Right renal cortex interstitium (tissue), 3 donors: ENCODE measurements around the gene RILP. TPM values are rescaled to one million over a fixed set of nuclear protein-coding genes. Genes with fewer than 3 reads are reported as not detected.

Source experiments
- DNase-seq, 3 donors: peaks; one replicate each; pipeline ENCODE4 v3.0.0-alpha.2; 2013; ENCODE audit warnings: low read depth in 3 of 3, low spot score in 2 of 3
- polyA plus RNA-seq, 3 donors: library from polyadenylated mRNA; unstranded; fragments of 120-200 nt; gene quantifications; one replicate each; pipeline ENCODE4 v1.2.1, GENCODE V29; 2013; ENCODE audit not compliant: insufficient read length in 3 of 3

Gene RILP
- polyA plus RNA-seq, 3 donors, result 3.0 to 4.0 (median 3.9) TPM

DNA sequence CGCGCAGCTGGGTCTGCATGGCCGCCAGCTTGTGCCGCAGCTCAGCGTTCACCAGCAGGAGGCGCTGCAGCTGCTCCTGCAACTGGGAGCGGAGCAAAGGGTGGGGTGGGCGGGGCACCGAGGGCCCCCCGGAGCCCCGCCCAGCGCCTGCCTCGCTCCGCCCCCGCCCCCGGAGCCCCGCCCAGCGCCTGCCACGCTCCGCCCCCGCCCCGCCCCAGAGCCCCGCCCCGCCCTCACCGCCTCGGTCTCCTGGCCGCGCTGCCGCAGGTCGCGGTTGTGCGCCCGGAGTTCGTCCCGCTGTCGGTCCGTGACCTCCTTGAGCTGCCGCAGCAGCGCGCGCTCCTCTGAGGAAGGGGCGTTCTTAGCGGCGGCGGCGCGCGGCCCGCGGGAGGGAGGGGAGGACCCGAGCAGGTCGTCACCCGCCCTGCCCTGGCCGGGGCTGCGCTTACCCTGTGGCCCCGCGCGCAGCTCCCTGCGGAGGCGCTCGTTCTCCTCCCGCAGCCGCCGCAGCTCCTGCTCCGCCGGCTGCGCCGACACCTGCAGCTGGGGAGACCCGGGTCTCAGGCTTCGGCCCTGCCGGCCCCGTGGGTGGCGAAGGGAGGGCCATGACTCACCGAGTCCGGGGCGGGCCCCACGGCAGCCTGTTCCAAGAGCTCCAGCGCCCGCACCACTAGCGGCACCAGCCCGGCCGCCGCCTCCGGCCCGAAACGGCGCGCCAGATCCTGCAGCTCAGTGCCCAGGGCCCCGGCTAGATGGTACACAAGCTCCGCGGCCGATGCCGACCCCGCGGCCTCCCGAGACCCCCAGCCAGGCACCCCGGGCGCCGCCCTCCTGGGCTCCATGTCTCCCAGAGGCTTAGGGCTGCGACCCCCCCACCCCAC lies 463 bp downstream of the RILP start:
- DNase-seq, result peak in 2 of 3 donors; percentile 90 to 92

DNA sequence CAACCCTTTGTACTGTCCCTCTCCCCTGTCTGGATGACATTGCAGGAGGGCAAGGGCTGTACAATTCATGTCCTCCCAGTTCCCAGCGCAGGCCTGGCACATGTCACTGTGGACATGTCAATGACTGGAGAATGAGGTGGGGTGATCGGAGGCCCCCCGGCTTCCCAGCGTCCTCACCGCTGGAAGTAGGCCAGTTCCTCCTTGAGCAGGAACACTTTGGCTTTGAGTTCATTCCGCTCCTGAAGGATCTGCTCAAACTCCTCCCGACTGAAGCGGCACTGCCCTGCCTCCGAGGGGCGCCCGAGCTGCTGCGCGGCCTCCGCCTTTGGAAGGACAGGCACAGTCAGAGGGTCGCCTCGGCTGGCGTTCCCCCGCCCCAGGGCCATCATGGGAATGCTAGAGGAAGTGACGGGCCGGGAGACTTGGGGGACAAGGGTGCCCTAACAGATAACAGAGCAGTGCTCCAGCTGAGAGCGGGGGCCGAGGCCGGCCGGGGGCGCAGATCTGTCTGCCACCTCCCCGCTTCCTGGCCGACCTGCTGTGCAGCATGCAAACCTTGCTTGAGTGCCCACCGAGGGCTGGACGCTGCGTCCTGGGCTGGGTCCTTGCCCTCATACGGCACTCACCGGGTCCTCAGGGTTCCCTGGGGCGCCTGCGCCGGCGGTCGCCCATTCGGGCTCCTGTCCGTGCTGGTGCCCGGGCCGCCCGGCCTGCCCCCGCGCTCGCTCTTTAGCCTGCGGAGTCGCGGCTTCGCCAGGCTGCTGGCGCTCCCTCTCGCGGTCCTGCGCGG lies 1.3 kb downstream of the RILP start:
- no peak for DNase-seq

DNA sequence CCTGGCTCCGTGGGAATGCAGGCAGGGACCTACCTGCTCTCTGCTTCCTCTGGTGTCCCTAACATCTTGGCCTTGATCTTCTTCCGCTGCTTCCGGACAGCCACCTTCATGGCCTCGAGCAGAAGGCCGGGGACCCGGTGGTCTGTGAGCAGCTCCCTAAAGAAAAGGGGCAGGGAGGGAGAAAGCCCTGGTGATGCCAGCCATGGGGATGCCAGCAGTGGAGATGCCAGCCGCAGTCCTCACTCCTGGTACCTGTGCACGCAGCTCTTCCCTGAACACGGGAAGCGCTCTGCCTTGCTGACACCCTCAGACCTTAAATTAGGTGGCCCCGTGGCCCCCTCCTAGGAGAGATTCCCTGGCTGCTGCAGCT lies 1.9 kb downstream of the RILP start:
- no peak for DNase-seq

DNA sequence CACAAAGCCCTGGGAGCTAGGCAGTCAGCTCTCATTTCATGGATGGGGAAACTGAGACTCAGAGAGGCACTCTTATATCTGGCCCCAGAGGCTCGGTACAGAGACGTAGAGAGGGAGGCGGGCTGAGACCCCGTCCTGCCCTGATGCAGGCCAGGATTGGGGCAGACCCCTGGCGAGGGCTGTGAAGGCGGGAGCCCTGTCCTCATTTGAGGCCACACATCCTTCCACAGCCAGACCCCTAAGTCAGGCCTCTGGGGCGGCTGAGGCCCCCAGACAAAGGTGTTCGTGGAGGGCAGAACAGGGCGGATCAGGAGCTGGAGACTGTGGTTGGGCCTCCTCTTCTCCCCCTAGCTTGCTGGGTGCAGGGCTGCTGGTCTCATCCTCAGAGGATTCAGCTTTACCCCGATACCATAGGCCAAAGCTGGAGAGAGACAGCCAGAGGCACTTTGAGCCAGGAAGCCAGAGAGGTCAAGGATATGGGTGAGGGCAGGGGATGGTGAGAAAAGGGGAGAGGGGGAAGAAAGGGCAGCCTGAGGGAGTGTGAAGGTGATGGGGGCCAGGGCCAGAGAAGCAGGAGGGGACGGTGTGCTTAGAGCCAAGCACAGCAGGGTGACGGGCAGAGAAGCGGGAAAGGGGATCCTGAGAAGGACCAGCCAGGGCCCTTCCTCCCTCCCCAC lies 3.3 kb downstream of the RILP start:
- DNase-seq, result no peak

GRCh38 chr17:1645207-1646171 lies 4.2 kb downstream of the RILP start, which contains the start of gene SCARF1:
TSS of gene SCARF1 (minus strand) at chr17:1645732. CDS start at chr17:1645697, 35 bp downstream.
- DNase-seq, result no peak

GRCh38 chr17:1644493-1645206 lies 5.0 kb downstream of the RILP start:
- DNase-seq, result no peak

DNA sequence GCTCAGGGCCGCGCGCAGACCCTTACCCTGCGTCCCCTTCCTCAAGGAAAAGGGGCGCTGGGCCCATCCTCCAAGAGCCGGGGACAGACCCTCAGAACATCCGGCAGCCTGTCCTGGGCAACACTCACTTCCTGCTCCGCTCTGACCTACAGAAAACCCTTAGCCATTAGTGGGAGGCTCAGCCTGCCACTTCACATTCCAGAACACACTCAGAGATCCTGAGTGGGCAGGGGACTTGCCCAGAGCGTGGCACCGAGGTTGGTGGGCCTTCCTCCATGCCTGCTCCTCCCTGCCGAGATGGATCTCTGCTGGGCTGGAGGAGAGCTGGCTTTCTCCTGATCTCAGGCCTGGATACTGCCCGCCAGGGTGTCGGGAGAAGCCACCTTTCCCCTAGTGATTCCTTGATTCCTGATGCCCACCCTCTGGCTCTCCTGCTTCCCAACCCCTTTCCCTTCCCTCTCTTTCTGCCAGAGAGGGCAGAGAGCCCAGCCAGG lies 5.6 kb downstream of the RILP start:
- DNase-seq, result no peak

DNA sequence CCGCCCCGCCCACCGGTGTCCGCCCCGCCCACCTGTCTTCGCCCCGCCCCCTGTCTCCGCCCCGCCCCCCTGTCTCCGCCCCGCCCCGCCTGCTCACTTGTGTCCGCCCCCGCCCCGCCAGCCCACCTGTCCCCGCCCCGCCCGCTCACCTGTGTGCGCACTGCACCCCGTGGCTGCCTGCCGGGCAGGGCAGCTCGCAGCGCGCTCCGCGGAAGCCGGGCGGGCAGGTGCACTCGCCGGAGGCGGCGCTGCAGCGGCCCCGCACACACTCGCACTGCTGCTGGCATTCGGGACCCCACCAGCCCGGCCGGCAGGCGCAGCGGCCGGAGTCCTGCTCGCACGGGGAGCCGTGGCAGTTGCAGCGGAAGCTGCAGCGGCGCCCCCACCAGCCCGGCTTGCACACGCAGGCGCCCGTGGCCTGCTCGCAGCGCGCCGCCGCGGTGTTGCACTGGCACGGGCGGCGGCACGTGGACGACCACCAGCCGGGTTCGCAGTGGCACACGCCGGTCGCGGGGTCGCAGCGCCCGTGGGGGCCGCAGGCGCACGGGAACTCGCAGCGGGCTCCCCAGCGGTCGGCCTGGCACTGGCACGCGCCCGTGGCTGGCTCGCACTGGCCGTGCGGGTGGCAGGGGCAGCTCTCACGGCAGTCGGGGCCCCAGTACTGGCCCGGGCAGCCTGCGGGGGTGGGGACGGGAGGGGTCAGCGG lies 6.2 kb downstream of the RILP start:
- no peak for DNase-seq

GRCh38 chr17:1641065-1641403 lies 8.6 kb downstream of the RILP start:
- no peak for DNase-seq

- DNase-seq, result no peak
Measured at GRCh38 chr17:1640329-1641064, 9.2 kb downstream of the RILP start.

GRCh38 chr17:1639549-1640180 lies 10.0 kb downstream of the RILP start:
- DNase-seq, result no peak

DNA sequence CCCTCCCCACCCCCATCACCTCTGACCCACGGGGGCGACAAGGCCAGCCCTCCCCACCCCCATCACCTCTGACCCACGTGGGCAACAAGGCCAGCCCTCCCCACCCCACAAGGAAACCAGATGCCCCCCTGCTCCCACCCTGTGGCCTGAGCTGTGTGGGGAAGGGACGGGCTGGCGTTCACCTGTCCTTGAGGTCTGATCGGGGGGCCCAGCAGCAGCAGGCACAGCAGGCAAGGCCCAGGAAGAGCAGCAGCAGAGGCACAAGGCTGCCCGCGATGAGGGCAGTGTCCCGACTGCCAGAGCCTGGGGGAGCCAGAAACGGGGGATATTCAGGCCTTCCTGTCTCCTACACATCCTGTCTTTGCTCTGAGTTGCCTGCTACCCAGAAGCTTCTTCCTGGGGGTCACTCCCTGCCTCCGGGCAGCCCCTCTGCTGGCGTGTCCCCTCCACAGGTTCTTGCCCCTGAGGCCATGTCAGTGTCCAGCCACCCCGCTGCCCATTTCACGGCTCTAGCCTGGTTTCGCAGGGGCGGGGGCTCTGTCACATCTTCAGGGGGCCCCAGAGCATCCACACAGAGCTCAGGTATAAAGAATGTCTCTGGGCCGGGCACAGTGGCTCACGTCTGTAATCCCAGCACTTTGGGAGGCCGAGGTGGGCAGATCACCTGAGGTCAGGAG lies 10.9 kb downstream of the RILP start:
- DNase-seq, result no peak

GRCh38 chr17:1638171-1638590 lies 11.5 kb downstream of the RILP start:
- DNase-seq, result no peak

GRCh38 chr17:1636732-1637285 lies 12.9 kb downstream of the RILP start:
- no peak for DNase-seq

- no peak for DNase-seq
Measured at GRCh38 chr17:1635675-1636465, 13.8 kb downstream of the RILP start.
